ENCODE data around the gene GSTP1. TPM values are rescaled to one million over a fixed set of nuclear protein-coding genes. Genes with fewer than 3 reads are reported as not detected.

The GSTP1 gene
- total and polyA plus RNA-seq, 9 of the 15 experiments (the other 6 are each of a cell fraction or from before 2014, with no cell fraction given) = 592 to 2,150 (median 1,204) TPM

DNA sequence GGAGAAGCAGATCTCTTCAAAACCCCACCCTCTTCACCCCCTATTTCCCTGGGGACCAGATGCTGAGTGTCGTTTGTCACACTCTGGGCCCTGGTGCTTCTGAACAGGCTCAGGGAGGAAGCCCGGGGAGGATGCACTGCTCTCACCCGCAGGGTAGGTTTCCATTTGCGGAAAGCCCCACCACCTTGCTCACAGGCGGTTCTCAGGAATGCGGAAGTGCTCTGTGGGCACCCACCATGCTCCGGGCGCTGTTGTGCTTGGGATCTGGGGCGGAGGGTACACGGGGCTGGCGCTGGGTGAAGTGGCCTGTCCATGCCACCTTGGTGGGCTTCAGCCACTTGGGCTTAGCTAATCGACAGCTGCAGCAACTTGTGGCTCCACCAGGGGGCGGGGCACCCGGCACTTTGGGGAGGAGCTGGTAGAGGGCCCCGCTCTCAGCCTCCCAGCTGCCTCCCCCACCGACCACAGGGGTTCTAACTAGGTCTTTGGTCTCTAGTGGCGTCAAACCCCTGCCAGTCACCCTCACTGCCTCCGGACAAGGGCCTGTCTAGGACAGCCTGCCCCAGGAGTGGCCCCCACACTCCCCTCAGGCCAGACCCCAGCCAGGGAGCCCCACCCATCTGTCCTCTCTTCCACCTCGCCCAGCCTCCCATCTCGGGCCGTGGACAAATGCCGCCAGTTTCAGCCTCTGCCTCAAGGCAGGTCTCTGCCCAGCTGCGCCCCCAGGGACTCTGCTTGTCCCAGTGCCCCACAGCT is 30.5 kb downstream of the GSTP1 start (continued):
- no peak for TF ChIP-seq HNRNPUL1 (IDR thresholded peaks at IDR 0.05; ENCODE audit: low read length)
- TF ChIP-seq, protein P1, sequence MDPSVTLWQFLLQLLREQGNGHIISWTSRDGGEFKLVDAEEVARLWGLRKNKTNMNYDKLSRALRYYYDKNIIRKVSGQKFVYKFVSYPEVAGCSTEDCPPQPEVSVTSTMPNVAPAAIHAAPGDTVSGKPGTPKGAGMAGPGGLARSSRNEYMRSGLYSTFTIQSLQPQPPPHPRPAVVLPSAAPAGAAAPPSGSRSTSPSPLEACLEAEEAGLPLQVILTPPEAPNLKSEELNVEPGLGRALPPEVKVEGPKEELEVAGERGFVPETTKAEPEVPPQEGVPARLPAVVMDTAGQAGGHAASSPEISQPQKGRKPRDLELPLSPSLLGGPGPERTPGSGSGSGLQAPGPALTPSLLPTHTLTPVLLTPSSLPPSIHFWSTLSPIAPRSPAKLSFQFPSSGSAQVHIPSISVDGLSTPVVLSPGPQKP (CRISPR knock-in tag; IDR thresholded peaks at IDR 0.05) = no peak
- TF ChIP-seq CREM (IDR thresholded peaks at IDR 0.05; ENCODE audit: low read depth) = no peak
- peak; percentile 80; the same call in 1 of the 2 replicates for TF ChIP-seq SPI1 (IDR thresholded peaks at IDR 0.05; ENCODE audit: borderline replicate concordance, low read depth, low read length)
- no peak for TF ChIP-seq L3MBTL2 (IDR thresholded peaks at IDR 0.05)
- TF ChIP-seq TARDBP (IDR thresholded peaks at IDR 0.05) = no peak
- no peak for TF ChIP-seq CEBPB (tag; IDR thresholded peaks at IDR 0.05)
- no peak for TF ChIP-seq HDAC8 (tag; IDR thresholded peaks at IDR 0.05)
- TF ChIP-seq, protein P2, sequence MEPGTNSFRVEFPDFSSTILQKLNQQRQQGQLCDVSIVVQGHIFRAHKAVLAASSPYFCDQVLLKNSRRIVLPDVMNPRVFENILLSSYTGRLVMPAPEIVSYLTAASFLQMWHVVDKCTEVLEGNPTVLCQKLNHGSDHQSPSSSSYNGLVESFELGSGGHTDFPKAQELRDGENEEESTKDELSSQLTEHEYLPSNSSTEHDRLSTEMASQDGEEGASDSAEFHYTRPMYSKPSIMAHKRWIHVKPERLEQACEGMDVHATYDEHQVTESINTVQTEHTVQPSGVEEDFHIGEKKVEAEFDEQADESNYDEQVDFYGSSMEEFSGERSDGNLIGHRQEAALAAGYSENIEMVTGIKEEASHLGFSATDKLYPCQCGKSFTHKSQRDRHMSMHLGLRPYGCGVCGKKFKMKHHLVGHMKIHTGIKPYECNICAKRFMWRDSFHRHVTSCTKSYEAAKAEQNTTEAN (CRISPR knock-in tag; IDR thresholded peaks at IDR 0.05) = no peak
- no peak for TF ChIP-seq ESRRA (IDR thresholded peaks at IDR 0.05; ENCODE audit: borderline replicate concordance, low read depth)
- TF ChIP-seq, protein P3, sequence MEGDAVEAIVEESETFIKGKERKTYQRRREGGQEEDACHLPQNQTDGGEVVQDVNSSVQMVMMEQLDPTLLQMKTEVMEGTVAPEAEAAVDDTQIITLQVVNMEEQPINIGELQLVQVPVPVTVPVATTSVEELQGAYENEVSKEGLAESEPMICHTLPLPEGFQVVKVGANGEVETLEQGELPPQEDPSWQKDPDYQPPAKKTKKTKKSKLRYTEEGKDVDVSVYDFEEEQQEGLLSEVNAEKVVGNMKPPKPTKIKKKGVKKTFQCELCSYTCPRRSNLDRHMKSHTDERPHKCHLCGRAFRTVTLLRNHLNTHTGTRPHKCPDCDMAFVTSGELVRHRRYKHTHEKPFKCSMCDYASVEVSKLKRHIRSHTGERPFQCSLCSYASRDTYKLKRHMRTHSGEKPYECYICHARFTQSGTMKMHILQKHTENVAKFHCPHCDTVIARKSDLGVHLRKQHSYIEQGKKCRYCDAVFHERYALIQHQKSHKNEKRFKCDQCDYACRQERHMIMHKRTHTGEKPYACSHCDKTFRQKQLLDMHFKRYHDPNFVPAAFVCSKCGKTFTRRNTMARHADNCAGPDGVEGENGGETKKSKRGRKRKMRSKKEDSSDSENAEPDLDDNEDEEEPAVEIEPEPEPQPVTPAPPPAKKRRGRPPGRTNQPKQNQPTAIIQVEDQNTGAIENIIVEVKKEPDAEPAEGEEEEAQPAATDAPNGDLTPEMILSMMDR (IDR thresholded peaks at IDR 0.05 in 2 of 3, conservative IDR thresholded peaks at IDR 0.05 in 1 of 3; ENCODE audit: insufficient read depth in 2 of 3, low read depth in 1 of 3, low read length in 3 of 3) = peak; percentile 68 to 89 (median 80)
- TF ChIP-seq MED1 (CRISPR knock-in tag; IDR thresholded peaks at IDR 0.05; ENCODE audit: borderline replicate concordance) = no peak
- TF ChIP-seq ETS2 (tag; IDR thresholded peaks at IDR 0.05; ENCODE audit: borderline replicate concordance, poor library complexity, severe bottlenecking) = no peak
- TF ChIP-seq SNRNP70 (optimal IDR thresholded peaks at IDR 0.05; ENCODE audit: low read depth, low read length) = no peak
- no peak for TF ChIP-seq BRD4 (IDR thresholded peaks at IDR 0.05)
- TF ChIP-seq, protein P4, sequence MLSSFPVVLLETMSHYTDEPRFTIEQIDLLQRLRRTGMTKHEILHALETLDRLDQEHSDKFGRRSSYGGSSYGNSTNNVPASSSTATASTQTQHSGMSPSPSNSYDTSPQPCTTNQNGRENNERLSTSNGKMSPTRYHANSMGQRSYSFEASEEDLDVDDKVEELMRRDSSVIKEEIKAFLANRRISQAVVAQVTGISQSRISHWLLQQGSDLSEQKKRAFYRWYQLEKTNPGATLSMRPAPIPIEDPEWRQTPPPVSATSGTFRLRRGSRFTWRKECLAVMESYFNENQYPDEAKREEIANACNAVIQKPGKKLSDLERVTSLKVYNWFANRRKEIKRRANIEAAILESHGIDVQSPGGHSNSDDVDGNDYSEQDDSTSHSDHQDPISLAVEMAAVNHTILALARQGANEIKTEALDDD (IDR thresholded peaks at IDR 0.05) = no peak
- peak; percentile 65; the same call in 1 of the 2 replicates for TF ChIP-seq TEAD4 (IDR thresholded peaks at IDR 0.05; ENCODE audit: low read length)
- no peak for TF ChIP-seq TEAD4 (CRISPR knock-in tag; IDR thresholded peaks at IDR 0.05; ENCODE audit: borderline replicate concordance)
- TF ChIP-seq, protein P5, sequence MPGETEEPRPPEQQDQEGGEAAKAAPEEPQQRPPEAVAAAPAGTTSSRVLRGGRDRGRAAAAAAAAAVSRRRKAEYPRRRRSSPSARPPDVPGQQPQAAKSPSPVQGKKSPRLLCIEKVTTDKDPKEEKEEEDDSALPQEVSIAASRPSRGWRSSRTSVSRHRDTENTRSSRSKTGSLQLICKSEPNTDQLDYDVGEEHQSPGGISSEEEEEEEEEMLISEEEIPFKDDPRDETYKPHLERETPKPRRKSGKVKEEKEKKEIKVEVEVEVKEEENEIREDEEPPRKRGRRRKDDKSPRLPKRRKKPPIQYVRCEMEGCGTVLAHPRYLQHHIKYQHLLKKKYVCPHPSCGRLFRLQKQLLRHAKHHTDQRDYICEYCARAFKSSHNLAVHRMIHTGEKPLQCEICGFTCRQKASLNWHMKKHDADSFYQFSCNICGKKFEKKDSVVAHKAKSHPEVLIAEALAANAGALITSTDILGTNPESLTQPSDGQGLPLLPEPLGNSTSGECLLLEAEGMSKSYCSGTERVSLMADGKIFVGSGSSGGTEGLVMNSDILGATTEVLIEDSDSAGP (CRISPR knock-in tag; IDR thresholded peaks at IDR 0.05) = no peak
- peak; percentile 28; the same call in 1 of the 2 replicates for TF ChIP-seq SP1 (CRISPR knock-in tag; IDR thresholded peaks at IDR 0.05)
